Gastroesophageal sphincter (tissue), 4 donors: ENCODE data around the gene TMCO4. TPM values are rescaled to one million over a fixed set of nuclear protein-coding genes. Genes with fewer than 3 reads are reported as not detected.

Experiments
- ATAC-seq: fragments of 150-250 bp; one replicate; pipeline ENCODE4 v1.9.1; 2016; ENCODE audit warnings: mild to moderate bottlenecking, moderate library complexity
- H3K27ac ChIP-seq, 4 donors: fragments of 200-600 bp; sonication (generic) in 3 of 4; 1 replicate in 3 of 4; 2 replicates in 1 of 4; pipeline ENCODE4 v1.5.1; 2016 to 2019
- H3K27me3 ChIP-seq: fragments of 200-600 bp; sonication (generic); one replicate; pipeline ENCODE4 v1.5.1; 2019
- H3K36me3 ChIP-seq, 2 donors: fragments of 200-600 bp; sonication (generic); one replicate each; pipeline ENCODE4 v1.5.1; 2019; ENCODE audit warnings: control low read depth in 1 of 2
- H3K4me1 ChIP-seq, 3 donors: fragments of 200-600 bp; sonication (generic); 1 replicate in 2 of 3; 2 replicates in 1 of 3; pipeline ENCODE4 v1.5.1; 2016 to 2019; ENCODE audit warnings: control low read depth in 2 of 3
- H3K4me3 ChIP-seq, 2 donors: fragments of 200-600 bp; sonication (generic); one replicate each; pipeline ENCODE4 v1.5.1; 2019; ENCODE audit warnings: mild to moderate bottlenecking in 1 of 2, moderate library complexity in 1 of 2
- H3K9me3 ChIP-seq, 3 donors: fragments of 200-600 bp; sonication (generic); one replicate each; pipeline ENCODE4 v1.5.1; 2017 to 2019; ENCODE audit warnings: control low read depth in 2 of 3
- EP300 ChIP-seq: sonication (generic); formaldehyde crosslinking; IDR thresholded peaks from one replicate; pipeline ENCODE4 v1.6.1; 2017; ENCODE audit warnings: antibody characterized with exemption, mild to moderate bottlenecking
- POLR2A ChIP-seq, 2 donors: fragments of 450-650 bp; IDR thresholded peaks; one replicate each; pipeline ENCODE4 v1.6.1; 2017; ENCODE audit warnings: antibody characterized with exemption in 2 of 2, mild to moderate bottlenecking in 2 of 2, moderate library complexity in 1 of 2
- POLR2AphosphoS5 ChIP-seq: sonication (generic); formaldehyde crosslinking; IDR thresholded peaks from one replicate; pipeline ENCODE4 v1.6.1; 2017; ENCODE audit warnings: antibody characterized with exemption
- WGBS, 2 donors: methylation state at CpG; one replicate each; pipeline ENCODE4 v1.1.5; 2018; ENCODE audit warnings: low coverage in 1 of 2; 5-methylcytosine and 5-hydroxymethylcytosine counted together
- total RNA-seq, 4 donors: library from RNA; depleted of rRNA; stranded (reverse); fragments of >200 nt; gene quantifications; one replicate each; pipeline ENCODE4 v1.1.0, GENCODE V29; 2016
- TF ChIP-seq, protein P1 (sequence below), 4 experiments: fragments of 200-600 bp in 2 of 4; fragments of 450-650 bp in 2 of 4; sonication (generic) in 1 of 4; IDR thresholded peaks; one replicate each; pipeline ENCODE4 v1.5.1; 2017 to 2019; ENCODE audit warnings: antibody characterized with exemption in 4 of 4, mild to moderate bottlenecking in 2 of 4, moderate library complexity in 2 of 4

Gene TMCO4
- total RNA-seq, 4 donors from 2014 or later, result 18.1 to 36.9 (median 24.5) TPM

DNA sequence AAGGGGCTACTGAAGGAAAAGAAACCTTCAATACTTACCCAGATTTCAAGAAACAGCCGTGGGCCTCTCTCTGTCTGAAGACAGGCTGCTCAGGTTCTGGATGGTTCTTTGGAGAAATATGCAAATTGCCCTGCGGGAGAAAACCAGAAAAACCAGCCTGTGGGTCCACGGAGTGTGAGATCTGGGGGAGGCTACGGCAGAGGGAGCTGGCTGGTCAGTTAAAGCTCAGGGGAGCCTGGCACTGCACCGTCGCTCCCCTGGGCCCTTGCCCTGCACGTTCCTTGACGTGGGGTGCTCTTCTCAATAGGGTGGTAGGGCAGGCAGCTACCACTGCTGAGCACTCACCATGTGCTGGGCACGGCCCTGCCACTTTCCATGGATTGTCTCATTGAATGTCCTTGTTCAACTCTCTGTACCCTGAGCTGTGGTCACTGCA lies 12.7 kb downstream of the TMCO4 start:
- ATAC-seq, result no peak
- peaks cover 0 to 82% of the 10 kb centered on the region in 2 donors for H3K36me3 ChIP-seq
- WGBS, 2 donors, result 68 to 78% methylated on average over 4 to 6 of the region's 9 CpGs

DNA sequence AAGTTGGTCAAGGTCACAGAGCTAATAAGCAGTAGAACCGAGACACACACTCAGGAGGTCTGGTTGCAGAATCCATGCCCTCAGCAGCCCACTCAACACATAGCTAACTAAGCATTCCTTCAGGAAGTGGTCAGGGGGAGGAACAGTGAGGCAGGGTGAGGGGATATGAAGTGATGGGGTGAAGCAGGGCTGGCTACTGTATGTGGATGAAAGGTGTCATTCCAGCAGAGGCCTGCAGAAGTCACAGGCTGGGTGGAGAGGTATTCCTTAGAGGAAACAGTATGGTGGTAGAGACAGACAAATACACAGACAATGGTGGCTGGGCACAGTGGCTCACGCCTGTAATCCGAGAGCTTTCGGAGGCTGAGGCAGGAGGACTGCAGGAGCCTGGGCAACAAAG lies 14.1 kb downstream of the TMCO4 start:
- Histone ChIP-seq H3K9me3 (no peaks in the 10 kb centered on the region), H3K4me1 (no peaks in the 10 kb centered on the region), H3K4me3 (no peak overlapping the region), H3K36me3 (peaks cover 0 to 82% of the 10 kb centered on the region in 2 donors), H3K27ac (no peak overlapping the region), H3K27me3 (no peaks in the 10 kb centered on the region)
- TF ChIP-seq EP300, result no peak
- TF ChIP-seq POLR2A (IDR thresholded peaks at IDR 0.05), result no peak
- ATAC-seq, result no peak
- 75 to 83% methylated on average over 1 to 4 of the region's 4 CpGs for WGBS, 2 donors

More for the DNA sequence above, 12.7 kb downstream of the TMCO4 start:
- no peak overlapping the region for H3K4me3 ChIP-seq
- no peaks in the 10 kb centered on the region for H3K27me3 ChIP-seq
- H3K27ac ChIP-seq, result no peak overlapping the region
- no peaks in the 10 kb centered on the region for H3K4me1 ChIP-seq
- TF ChIP-seq EP300 (no peak), POLR2A (IDR thresholded peaks at IDR 0.05) (no peak), POLR2AphosphoS5 (no peak)
- TF ChIP-seq, protein P1, sequence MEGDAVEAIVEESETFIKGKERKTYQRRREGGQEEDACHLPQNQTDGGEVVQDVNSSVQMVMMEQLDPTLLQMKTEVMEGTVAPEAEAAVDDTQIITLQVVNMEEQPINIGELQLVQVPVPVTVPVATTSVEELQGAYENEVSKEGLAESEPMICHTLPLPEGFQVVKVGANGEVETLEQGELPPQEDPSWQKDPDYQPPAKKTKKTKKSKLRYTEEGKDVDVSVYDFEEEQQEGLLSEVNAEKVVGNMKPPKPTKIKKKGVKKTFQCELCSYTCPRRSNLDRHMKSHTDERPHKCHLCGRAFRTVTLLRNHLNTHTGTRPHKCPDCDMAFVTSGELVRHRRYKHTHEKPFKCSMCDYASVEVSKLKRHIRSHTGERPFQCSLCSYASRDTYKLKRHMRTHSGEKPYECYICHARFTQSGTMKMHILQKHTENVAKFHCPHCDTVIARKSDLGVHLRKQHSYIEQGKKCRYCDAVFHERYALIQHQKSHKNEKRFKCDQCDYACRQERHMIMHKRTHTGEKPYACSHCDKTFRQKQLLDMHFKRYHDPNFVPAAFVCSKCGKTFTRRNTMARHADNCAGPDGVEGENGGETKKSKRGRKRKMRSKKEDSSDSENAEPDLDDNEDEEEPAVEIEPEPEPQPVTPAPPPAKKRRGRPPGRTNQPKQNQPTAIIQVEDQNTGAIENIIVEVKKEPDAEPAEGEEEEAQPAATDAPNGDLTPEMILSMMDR (IDR thresholded peaks at IDR 0.05), result no peak
- no peaks in the 10 kb centered on the region for H3K9me3 ChIP-seq

DNA sequence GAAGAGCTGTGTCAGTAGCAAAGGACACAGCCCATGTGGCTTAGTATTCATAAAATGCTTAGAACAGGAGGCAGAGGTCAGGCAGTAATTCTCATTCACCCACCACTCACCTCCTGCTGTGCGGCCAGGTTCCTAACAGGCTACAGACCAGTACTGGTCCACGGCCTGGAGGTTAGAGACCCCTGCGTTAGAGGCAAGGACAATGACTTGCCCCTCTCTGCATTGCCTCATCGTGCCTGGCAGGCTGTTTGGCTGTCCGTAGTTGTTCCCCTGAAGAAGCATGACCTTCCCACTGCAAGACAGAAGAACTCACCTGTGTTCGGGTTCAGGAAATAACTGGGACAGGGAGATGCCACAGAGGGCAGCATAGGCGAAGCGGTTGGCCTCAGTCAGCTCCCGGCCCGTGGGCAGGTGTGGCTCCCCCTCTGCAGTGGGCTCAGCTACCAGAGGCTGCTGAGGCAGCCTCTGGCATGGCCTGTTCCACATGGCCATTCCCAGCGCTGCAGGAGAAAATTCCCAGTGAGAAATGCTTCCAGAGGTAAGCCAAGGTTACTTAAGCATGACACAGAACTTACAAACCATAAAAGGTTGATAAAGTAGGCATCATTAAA lies 19.3 kb downstream of the TMCO4 start:
- 92% methylated on average over 5 of the region's 11 CpGs; no CpG with 5 or more reads in 1 of the 2 donors for WGBS, 2 donors
- peaks cover 0 to 93% of the 10 kb centered on the region in 2 donors for H3K36me3 ChIP-seq
- TF ChIP-seq POLR2AphosphoS5 (no peak), EP300 (no peak), POLR2A (IDR thresholded peaks at IDR 0.05) (no peak)
- TF ChIP-seq, protein P1 (IDR thresholded peaks at IDR 0.05), result no peak
- H3K4me1 ChIP-seq, result no peaks in the 10 kb centered on the region
- no peak overlapping the region for H3K27ac ChIP-seq
- no peak for ATAC-seq
- no peak overlapping the region for H3K4me3 ChIP-seq
- no peaks in the 10 kb centered on the region for H3K27me3 ChIP-seq
- no peaks in the 10 kb centered on the region for H3K9me3 ChIP-seq

DNA sequence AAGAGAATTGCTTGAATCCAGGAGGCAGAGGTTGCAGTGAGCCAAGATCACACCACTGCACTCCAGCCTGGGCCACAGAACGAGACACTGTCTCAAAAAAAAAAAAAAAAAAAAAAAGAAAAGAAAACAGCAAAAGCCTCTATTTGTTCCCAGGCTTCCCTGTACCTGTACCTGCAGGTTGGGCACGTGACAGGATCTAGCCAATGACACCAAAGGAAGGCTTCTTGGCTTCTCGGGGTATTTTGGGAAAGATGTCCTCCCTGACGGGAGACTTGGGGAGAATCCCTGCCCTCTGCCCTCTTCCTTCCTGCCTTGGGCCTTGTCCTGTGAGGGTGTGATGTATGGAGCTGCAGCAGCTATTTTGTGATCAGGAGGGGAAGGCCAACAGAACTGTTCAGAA lies 22.8 kb downstream of the TMCO4 start:
- no peak overlapping the region for H3K27ac ChIP-seq
- no peaks in the 10 kb centered on the region for H3K27me3 ChIP-seq
- no peak overlapping the region for H3K4me3 ChIP-seq
- 80 to 97% methylated on average over 1 to 4 of the region's 4 CpGs for WGBS, 2 donors
- TF ChIP-seq, protein P1 (IDR thresholded peaks at IDR 0.05), result no peak
- TF ChIP-seq POLR2AphosphoS5, result no peak
- no peak for TF ChIP-seq EP300
- no peak for TF ChIP-seq POLR2A (IDR thresholded peaks at IDR 0.05)
- H3K9me3 ChIP-seq, result no peaks in the 10 kb centered on the region
- peaks cover 0 to 100% of the 10 kb centered on the region in 2 donors for H3K36me3 ChIP-seq
- H3K4me1 ChIP-seq, result no peaks in the 10 kb centered on the region
- no peak for ATAC-seq

DNA sequence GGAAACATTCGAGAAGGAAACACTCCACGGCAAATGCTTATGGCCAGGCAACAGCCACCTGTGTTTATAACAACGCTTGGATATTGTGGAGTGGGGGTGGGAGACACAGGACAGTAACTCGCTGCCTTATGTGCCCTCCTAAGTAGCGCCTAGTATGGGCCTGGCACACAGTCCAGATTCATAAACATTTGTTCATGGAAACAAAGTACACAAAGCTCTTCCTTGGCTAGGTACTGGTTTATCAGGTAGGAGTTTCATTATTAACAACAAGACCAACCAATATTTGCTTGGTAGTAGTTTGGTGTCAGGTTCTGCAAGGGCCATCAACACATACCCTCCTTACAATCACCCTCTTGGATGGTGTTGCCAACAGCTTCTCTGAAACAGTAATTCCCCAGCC lies 23.4 kb downstream of the TMCO4 start:
- TF ChIP-seq POLR2A (IDR thresholded peaks at IDR 0.05) (no peak), POLR2AphosphoS5 (no peak), EP300 (no peak)
- TF ChIP-seq, protein P1 (IDR thresholded peaks at IDR 0.05), result no peak
- H3K4me3 ChIP-seq, result no peak overlapping the region
- WGBS, 2 donors, result 88% methylated on average over 5 of the region's 5 CpGs; no CpG with 5 or more reads in 1 of the 2 donors
- no peaks in the 10 kb centered on the region for H3K27me3 ChIP-seq
- peaks cover 0 to 100% of the 10 kb centered on the region in 2 donors for H3K36me3 ChIP-seq
- H3K9me3 ChIP-seq, result no peaks in the 10 kb centered on the region
- no peaks in the 10 kb centered on the region for H3K4me1 ChIP-seq
- no peak overlapping the region for H3K27ac ChIP-seq
- no peak for ATAC-seq
